ENCODE results near the gene CFAP20DC.
"Not testable (repeated sequence)": the region's sequence is repeated elsewhere in the genome, so short reads cannot be mapped to it uniquely, and the experiment has no call there.

Gene CFAP20DC

GRCh38 chr3:58719684-58720083 is 330.1 kb downstream of the CFAP20DC start:
- no peak for DNase-seq (ENCODE audit: low spot score)
- TF ChIP-seq, protein P1, sequence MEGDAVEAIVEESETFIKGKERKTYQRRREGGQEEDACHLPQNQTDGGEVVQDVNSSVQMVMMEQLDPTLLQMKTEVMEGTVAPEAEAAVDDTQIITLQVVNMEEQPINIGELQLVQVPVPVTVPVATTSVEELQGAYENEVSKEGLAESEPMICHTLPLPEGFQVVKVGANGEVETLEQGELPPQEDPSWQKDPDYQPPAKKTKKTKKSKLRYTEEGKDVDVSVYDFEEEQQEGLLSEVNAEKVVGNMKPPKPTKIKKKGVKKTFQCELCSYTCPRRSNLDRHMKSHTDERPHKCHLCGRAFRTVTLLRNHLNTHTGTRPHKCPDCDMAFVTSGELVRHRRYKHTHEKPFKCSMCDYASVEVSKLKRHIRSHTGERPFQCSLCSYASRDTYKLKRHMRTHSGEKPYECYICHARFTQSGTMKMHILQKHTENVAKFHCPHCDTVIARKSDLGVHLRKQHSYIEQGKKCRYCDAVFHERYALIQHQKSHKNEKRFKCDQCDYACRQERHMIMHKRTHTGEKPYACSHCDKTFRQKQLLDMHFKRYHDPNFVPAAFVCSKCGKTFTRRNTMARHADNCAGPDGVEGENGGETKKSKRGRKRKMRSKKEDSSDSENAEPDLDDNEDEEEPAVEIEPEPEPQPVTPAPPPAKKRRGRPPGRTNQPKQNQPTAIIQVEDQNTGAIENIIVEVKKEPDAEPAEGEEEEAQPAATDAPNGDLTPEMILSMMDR (IDR thresholded peaks at IDR 0.05; ENCODE audit: extremely low read depth, missing control alignments) = no peak

DNA sequence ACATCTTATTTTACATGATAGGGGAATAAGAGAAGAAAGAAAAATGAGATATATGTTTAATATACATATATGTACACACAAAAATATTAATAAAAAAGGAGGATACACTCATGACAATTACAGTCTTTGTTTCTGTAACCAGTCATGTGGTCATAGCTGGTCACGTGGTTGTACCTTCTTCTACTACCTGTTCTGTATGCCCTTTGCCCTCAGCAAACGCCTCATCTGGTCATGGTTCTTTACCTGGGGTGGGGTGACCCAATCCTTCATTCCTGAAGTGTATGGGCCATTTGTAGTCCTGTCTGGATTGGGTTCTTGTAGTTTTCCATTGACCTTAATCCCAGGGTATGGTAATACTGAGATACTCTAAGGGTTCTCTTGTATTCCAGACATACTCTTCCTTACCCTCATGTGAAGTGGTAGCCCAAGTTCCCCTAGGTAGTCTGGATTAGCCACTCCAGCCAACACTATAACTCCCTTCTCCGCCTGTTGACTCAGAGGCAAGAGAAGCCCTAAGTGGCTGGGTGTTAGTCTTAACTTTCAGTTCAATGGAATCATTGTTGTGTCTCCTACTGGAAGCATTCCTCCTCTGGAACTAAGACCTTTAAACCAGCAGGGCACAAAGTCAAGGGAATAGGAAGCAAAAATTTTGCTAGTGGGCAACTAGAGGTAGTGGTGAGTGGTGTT is 336.0 kb downstream of the CFAP20DC start:
- DNase-seq (ENCODE audit: low spot score) = no peak
- TF ChIP-seq, protein P1 (IDR thresholded peaks at IDR 0.05; ENCODE audit: extremely low read depth, missing control alignments) = no peak

GRCh38 chr3:58711871-58712270 is 338.0 kb downstream of the CFAP20DC start:
- TF ChIP-seq, protein P1 (IDR thresholded peaks at IDR 0.05; ENCODE audit: extremely low read depth, missing control alignments) = no peak
- no peak for DNase-seq (ENCODE audit: low spot score)

GRCh38 chr3:58708983-58709382 is 340.8 kb downstream of the CFAP20DC start:
- not testable (repeated sequence) for DNase-seq (ENCODE audit: low spot score)

DNA sequence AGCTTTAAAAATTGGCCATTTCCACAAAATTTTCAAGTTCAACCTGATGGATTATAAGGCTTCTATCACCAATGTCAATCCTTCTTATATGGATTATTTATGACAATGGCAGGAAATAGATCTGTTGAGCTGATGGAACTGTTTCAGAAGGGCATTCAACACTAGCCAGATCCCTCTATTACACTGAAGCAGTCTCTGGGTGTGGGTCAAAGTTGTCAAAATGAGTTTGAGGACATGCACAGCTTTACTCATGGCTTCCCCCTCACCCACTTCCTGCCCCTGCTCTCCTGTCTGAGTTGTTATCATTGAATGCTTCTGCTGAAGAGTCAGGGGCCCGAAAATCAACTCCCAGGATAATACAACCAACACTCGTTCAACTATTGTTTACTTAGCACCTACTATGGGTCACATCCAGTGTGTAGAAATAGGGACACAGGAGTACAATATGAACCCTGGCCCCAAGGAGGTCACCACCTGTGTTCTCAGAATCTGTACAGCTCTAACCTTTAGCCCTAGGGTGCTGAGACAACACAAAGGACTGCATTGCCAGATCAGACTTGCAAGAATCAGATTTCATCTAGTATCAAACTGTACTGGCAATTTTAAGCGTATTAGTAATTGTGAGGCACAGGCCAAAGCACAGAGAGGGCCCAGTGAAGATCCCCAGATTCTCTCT is 341.6 kb downstream of the CFAP20DC start:
- TF ChIP-seq, protein P1 (IDR thresholded peaks at IDR 0.05; ENCODE audit: extremely low read depth, missing control alignments) = no peak
- DNase-seq (ENCODE audit: low spot score) = no peak

DNA sequence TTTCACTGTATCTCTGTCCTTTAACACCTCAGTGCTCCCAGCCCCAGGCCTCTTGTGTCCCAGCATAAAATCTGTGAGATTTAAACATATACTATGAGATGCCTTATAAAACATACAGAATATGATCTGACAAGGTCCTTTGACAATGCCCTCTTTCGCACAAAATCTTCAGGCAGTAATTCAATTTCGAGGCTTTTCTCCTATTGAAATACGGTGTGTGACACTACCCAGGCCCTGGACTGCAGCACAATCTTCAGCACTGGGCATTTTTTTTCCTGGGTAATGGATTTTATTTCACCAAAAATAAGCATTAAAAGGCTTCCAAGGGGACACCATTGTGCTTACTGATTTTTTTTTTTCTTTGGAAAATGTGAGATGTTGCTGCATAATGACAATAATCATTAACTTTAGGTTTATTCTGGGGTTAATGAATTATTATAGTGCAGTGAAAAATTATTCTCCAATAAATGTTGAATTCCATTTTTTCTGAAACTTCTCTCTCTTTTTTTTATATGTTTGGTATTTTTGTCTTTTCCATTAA is 342.4 kb downstream of the CFAP20DC start:
- no peak for DNase-seq (ENCODE audit: low spot score)

DNA sequence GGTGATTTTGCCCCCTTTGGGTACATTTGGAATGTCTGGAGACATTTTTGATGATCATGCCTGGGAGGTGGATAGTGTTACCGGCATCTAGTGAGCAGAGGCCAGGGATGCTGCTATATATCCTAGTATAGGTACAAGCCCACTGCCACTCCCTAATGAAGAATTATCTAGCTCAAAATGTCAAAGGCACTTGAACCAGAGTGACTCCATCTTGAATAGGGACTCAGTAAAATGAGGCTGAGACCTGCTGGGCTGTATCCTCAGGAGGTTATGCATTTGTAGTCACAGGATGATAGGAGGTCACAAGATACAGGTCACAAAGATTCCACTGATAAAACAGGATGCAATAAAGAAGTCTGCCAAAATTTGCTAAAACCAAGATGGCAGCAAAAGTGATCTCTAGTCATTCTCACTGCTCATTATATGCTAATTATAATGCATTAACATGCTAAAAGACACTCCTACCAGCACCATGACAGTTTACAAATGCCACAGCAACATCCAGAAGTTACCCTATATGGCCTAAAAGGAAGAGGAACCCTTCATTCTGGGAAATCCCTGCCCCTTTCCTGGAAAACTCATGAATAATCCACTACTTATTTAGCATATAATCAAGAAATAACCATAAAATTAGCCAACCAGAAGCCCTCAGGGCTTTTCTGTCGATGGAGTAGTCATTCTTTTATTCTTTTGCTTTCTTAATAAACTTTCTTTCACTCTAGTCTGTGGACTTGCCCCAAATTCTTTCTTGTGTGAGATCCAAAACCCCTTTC is 343.2 kb downstream of the CFAP20DC start:
- TF ChIP-seq, protein P1 (IDR thresholded peaks at IDR 0.05; ENCODE audit: extremely low read depth, missing control alignments) = no peak
- no peak for DNase-seq (ENCODE audit: low spot score)

More for the DNA sequence above, 342.4 kb downstream of the CFAP20DC start:
- TF ChIP-seq, protein P1 (IDR thresholded peaks at IDR 0.05; ENCODE audit: extremely low read depth, missing control alignments) = no peak

Data from GM20000 (cell line).